Ovary (tissue), 9 donors: Measurements from ENCODE around the gene PPFIBP2. TPM values are rescaled to one million over a fixed set of nuclear protein-coding genes. Genes with fewer than 3 reads are reported as not detected.
"Not testable (repeated sequence)": the region's sequence is repeated elsewhere in the genome, so short reads cannot be mapped to it uniquely, and the experiment has no call there.

Source experiments
- DNase-seq, 5 donors: peaks; one replicate each; pipeline ENCODE4 v3.0.0-alpha.2; 2019 to 2020
- H3K27ac ChIP-seq, 2 donors: fragments of 200-600 bp; one replicate each; pipeline versions ENCODE4 v1.5.1 to v1.8.0; 2019 to 2022
- H3K27me3 ChIP-seq: fragments of 200-600 bp; one replicate; pipeline ENCODE4 v1.8.0; 2022
- H3K36me3 ChIP-seq: fragments of 200-600 bp; sonication (generic); one replicate; pipeline ENCODE4 v1.5.1; 2019
- H3K4me1 ChIP-seq: one replicate; pipeline ENCODE4 v1.8.1; 2013; ENCODE audit warnings: mild to moderate bottlenecking, moderate library complexity; ENCODE audit not compliant: insufficient read depth
- H3K4me3 ChIP-seq: fragments of 200-600 bp; sonication (generic); one replicate; pipeline ENCODE4 v1.5.1; 2017
- H3K9me3 ChIP-seq, 2 donors: fragments of 200-600 bp in 1 of 2; sonication (generic) in 1 of 2; one replicate each; pipeline versions ENCODE4 v1.5.1 to v1.8.1; 2013 to 2019; ENCODE audit warnings: mild to moderate bottlenecking in 1 of 2, moderate library complexity in 1 of 2
- EP300 ChIP-seq: sonication (generic); formaldehyde crosslinking; IDR thresholded peaks from one replicate; pipeline ENCODE4 v1.6.1; 2017; ENCODE audit warnings: antibody characterized with exemption
- POLR2A ChIP-seq: fragments of 450-650 bp; IDR thresholded peaks from one replicate; pipeline ENCODE4 v1.6.1; 2017; ENCODE audit warnings: antibody characterized with exemption, mild to moderate bottlenecking, moderate library complexity
- WGBS, 3 donors: extraction: QIAGEN DNeasy Blood & Tissue Kit in 1 of 3; methylation state at CpG; one replicate each; pipeline versions ENCODE4 v1.1.5 to v1.1.7; 2013 to 2017; 5-methylcytosine and 5-hydroxymethylcytosine counted together
- intact Hi-C, 4 donors: fragments of 100-400 bp; cut with DNase I; formaldehyde crosslinking; loops; one replicate each; pipeline versions ENCODE4 v1.11.0 to v1.15.1; 2022 to 2023
- polyA plus RNA-seq, 2 donors: library from polyadenylated mRNA; stranded (reverse); fragments of 200-250 nt in 1 of 2; fragments of 350-450 nt in 1 of 2; fragmentation: Illumina TruSeq in 1 of 2; extraction: RNeasy Lipid Tissue Mini Kit (QIAGEN cat#74804) in 1 of 2; gene quantifications; one replicate each; pipeline ENCODE4 v1.2.3, GENCODE V29; 2013 to 2014
- total RNA-seq, 7 donors: library from RNA; depleted of rRNA in 2 of 7; stranded (reverse); fragments of >200 nt in 2 of 7; fragmentation: NEBNext Ultra II Directional in 3 of 7; extraction: Animal tissue kit (Norgen Biotek cat#: 25700) in 3 of 7; gene quantifications; one replicate each; pipeline versions ENCODE4 v1.1.0 to v1.2.4, GENCODE V29; 2016 to 2023
- TF ChIP-seq, protein P1 (sequence below), 3 donors: fragments of 450-650 bp in 2 of 3; fragments of 200-600 bp in 1 of 3; IDR thresholded peaks; one replicate each; pipeline versions ENCODE4 v1.5.1 to v1.8.0; 2016 to 2022; ENCODE audit warnings: antibody characterized with exemption in 3 of 3, mild to moderate bottlenecking in 1 of 3
- donor health status: DM: no; HTN: no; CAD: no; lungs with moderate emphysema.
- donor health status: DM: no; HTN: no; CAD: no.
- donor health status: Bipolar disorder and iron deficiency.
- donor health status: DM: yes; HTN: yes; CAD: no.
- donor health status: DM: no; HTN: no; CAD: no.
- donor health status: DM: yes; HTN: yes; CAD: no.

Gene PPFIBP2
- total and polyA plus RNA-seq, 9 donors: 9.6 to 36.2 (median 20.7) TPM

DNA sequence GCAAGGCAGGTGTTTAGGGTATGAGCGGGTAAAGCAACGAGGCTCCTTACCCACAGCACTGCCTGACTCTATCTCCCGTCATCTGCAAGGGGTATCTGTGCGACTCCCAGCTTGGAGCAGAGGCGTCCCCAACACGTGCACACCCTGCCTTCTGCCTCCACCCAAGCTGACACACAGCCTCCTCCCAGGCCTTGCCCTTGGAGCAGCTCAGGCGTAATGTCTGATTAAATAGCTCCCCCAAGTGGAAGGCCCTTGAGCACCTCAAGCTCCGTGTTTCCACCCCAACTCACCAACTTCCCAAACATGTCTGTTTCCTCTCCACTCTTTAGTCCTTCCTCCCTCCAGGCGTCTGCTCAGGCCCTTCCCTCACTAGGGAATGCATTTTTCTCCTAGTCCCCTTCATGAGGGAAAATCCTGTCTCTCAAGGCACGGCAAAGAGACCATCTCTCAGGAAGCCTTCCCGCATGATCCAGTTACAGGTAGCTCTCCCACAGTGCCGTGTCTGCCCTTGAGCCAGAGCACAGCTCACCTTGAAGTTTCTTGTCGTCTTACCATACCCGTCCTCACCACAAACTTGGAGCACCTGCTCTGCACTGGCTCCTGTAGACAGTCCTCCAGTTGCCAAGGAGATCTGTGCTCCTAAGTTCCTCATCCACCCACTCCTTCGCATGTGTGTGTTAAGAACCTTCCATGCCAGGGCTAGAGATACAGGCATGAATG, 143.7 kb downstream of the PPFIBP2 start:
- no peak overlapping the region for H3K27ac ChIP-seq
- H3K36me3 ChIP-seq: no peaks in the 10 kb centered on the region
- no peak for TF ChIP-seq POLR2A
- no peak for TF ChIP-seq EP300
- TF ChIP-seq, protein P1, sequence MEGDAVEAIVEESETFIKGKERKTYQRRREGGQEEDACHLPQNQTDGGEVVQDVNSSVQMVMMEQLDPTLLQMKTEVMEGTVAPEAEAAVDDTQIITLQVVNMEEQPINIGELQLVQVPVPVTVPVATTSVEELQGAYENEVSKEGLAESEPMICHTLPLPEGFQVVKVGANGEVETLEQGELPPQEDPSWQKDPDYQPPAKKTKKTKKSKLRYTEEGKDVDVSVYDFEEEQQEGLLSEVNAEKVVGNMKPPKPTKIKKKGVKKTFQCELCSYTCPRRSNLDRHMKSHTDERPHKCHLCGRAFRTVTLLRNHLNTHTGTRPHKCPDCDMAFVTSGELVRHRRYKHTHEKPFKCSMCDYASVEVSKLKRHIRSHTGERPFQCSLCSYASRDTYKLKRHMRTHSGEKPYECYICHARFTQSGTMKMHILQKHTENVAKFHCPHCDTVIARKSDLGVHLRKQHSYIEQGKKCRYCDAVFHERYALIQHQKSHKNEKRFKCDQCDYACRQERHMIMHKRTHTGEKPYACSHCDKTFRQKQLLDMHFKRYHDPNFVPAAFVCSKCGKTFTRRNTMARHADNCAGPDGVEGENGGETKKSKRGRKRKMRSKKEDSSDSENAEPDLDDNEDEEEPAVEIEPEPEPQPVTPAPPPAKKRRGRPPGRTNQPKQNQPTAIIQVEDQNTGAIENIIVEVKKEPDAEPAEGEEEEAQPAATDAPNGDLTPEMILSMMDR (IDR thresholded peaks at IDR 0.05): peak in 2 of 3 donors; percentile 42 to 47
- WGBS, 3 donors: 55 to 62% (median 61%) methylated on average over 15 of the region's 15 CpGs
- H3K9me3 ChIP-seq: no peaks in the 10 kb centered on the region
- intact Hi-C loops: loop anchor here (2.0 to 5.0 kb wide), 2 partner anchors 85 to 87 kb away; no protein-coding TSS in a partner anchor
- no peak overlapping the region for H3K4me3 ChIP-seq
- DNase-seq: peak; percentile 47 to 69 (median 61)
- no peaks in the 10 kb centered on the region for H3K4me1 ChIP-seq
- H3K27me3 ChIP-seq: no peaks in the 10 kb centered on the region

- DNase-seq, H3K27ac ChIP-seq, H3K36me3 ChIP-seq, H3K4me3 ChIP-seq, intact Hi-C loops, H3K4me1 ChIP-seq, H3K9me3 ChIP-seq, H3K27me3 ChIP-seq: not testable (repeated sequence)
- WGBS, 3 donors: 76 to 90% (median 78%) methylated on average over 12 to 16 of the region's 16 CpGs
Measured at GRCh38 chr11:7663531-7663930, 149.7 kb downstream of the PPFIBP2 start.

GRCh38 chr11:7664867-7665266, 151.1 kb downstream of the PPFIBP2 start:
- Histone ChIP-seq H3K27me3 (no peaks in the 10 kb centered on the region), H3K27ac (no peak overlapping the region), H3K4me3 (no peak overlapping the region), H3K9me3 (no peaks in the 10 kb centered on the region), H3K36me3 (no peaks in the 10 kb centered on the region), H3K4me1 (no peaks in the 10 kb centered on the region)
- DNase-seq: no peak
- intact Hi-C loops: loop anchor here in 1 of 4 donors (5.0 kb wide), 1 partner anchor 88 kb away; no protein-coding TSS in a partner anchor
- TF ChIP-seq, protein P1 (IDR thresholded peaks at IDR 0.05): no peak
- no peak for TF ChIP-seq POLR2A
- no peak for TF ChIP-seq EP300
- WGBS, 3 donors: 80 to 93% (median 90%) methylated on average over 6 of the region's 6 CpGs

- DNase-seq: peak; percentile 76 to 85 (median 84)
- Histone ChIP-seq H3K9me3 (no peaks in the 10 kb centered on the region), H3K27ac (no peak overlapping the region), H3K4me1 (no peaks in the 10 kb centered on the region), H3K36me3 (no peaks in the 10 kb centered on the region), H3K4me3 (no peak overlapping the region), H3K27me3 (no peaks in the 10 kb centered on the region)
- TF ChIP-seq EP300: no peak
- TF ChIP-seq, protein P1 (IDR thresholded peaks at IDR 0.05): peak; percentile 50 to 92 (median 82)
- intact Hi-C loops: loop anchor here in 1 of 4 donors (5.0 kb wide), 1 partner anchor 88 kb away; no protein-coding TSS in a partner anchor
- WGBS, 3 donors: 49 to 52% (median 49%) methylated on average over 20 of the region's 20 CpGs
Measured at GRCh38 chr11:7665473-7666291, 151.9 kb downstream of the PPFIBP2 start.
